Colonic mucosa (tissue), 4 donors: ENCODE data around the gene DLX3. TPM values are rescaled to one million over a fixed set of nuclear protein-coding genes. Genes with fewer than 3 reads are reported as not detected.
A peak's percentile ranks its signal among the peaks of the same experiment; 100 is the strongest.

ENCODE experiments used
- DNase-seq: peaks from one replicate; pipeline ENCODE4 v3.0.0-alpha.2; 2020
- H3K27ac ChIP-seq: fragments of 200-600 bp; one replicate; pipeline ENCODE4 v1.8.0; 2021
- H3K27me3 ChIP-seq: fragments of 200-600 bp; one replicate; pipeline ENCODE4 v1.8.0; 2021
- H3K36me3 ChIP-seq: fragments of 200-600 bp; one replicate; pipeline ENCODE4 v1.8.0; 2021
- H3K4me1 ChIP-seq: fragments of 200-600 bp; one replicate; pipeline ENCODE4 v1.8.0; 2021; ENCODE audit warnings: mild to moderate bottlenecking
- H3K4me3 ChIP-seq: fragments of 200-600 bp; one replicate; pipeline ENCODE4 v1.8.0; 2021
- H3K9ac ChIP-seq, 2 donors: one replicate each; pipeline ENCODE4 v1.7.0; 2013; ENCODE audit warnings: control low read depth in 2 of 2, low read depth in 2 of 2, low read length in 2 of 2
- H3K9me3 ChIP-seq: fragments of 200-600 bp; one replicate; pipeline ENCODE4 v1.8.0; 2021
- intact Hi-C: fragments of 100-400 bp; cut with DNase I; formaldehyde crosslinking; loops from one replicate; pipeline ENCODE4 v1.14.1; 2022
- total RNA-seq, 2 donors: library from RNA; stranded (reverse); fragmentation: NEBNext Ultra II Directional in 1 of 2; extraction: Animal tissue kit (Norgen Biotek cat#: 25700) in 1 of 2; gene quantifications; one replicate each; pipeline ENCODE4 v1.2.1, GENCODE V29; 2021
- TF ChIP-seq, protein P1 (sequence below): fragments of 200-600 bp; IDR thresholded peaks from one replicate; pipeline ENCODE4 v1.8.0; 2022; ENCODE audit warnings: antibody characterized with exemption, mild to moderate bottlenecking
- donor health status: healthy.
- donor health status: DM: no; HTN: no; CAD: no.
- donor health status: DM: no; HTN: no; CAD: no.

DLX3 gene
- total RNA-seq, 2 donors from 2014 or later, result 0.21 TPM; not detected in 1

DNA sequence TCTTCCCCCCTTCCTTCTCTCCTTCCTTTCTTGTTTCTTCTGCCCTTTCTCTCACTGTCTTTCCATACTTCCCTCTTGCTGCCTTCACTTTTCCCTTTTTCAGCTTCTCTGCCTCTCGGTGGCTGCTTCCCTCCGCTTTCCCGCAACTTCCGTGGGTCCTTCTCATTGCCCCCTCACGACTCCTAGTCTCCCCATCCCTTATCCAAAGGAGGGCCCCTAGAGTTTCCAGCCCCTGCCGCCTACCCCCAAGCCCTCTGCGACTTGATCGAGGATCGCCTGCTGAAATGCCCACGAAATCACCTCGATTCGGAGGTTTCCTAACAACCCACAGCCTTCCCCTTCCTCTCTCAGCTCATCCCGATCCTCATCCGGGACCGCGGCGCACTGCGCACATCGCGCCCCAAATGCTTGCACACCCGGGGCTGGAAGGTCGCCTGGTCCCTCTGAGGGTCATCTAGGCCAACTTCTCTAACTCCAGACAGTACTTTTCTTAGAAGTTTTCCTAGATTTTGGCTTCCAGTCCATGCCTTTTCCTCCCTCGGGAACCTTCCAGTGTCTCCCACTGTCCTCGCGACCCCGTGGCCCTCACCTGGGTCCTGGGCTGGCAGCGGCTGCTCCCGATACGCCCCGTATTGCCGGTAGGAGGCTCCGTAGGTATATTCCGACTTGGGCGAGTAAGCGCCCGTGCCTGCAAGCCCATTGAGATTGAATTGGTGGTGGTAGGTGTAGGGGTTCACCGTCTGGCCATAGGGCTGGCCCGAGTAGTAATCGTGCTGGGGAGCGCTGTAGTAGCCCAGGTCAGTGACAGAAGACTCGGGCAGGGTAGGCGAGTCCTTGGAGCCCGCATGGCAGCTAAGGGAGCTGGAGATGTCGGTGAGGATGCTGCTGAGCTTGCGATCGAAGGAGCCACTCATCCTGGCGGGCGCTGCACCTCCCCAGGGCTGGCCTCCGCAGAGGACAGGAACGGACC is 654 bp downstream of the DLX3 start:
- Histone ChIP-seq H3K4me1 (peaks cover 11% of the 10 kb centered on the region), H3K36me3 (no peaks in the 10 kb centered on the region), H3K9ac (peak overlapping the region in 1 of 2 donors; percentile 20), H3K27me3 (peaks cover 76% of the 10 kb centered on the region), H3K4me3 (peak overlapping the region; percentile 32), H3K9me3 (no peaks in the 10 kb centered on the region), H3K27ac (no peak overlapping the region)
- DNase-seq, result no peak
- intact Hi-C loops, result loop anchor here (5.0 kb wide), 2 partner anchors 112 to 427 kb away; no protein-coding TSS in a partner anchor
- TF ChIP-seq, protein P1, sequence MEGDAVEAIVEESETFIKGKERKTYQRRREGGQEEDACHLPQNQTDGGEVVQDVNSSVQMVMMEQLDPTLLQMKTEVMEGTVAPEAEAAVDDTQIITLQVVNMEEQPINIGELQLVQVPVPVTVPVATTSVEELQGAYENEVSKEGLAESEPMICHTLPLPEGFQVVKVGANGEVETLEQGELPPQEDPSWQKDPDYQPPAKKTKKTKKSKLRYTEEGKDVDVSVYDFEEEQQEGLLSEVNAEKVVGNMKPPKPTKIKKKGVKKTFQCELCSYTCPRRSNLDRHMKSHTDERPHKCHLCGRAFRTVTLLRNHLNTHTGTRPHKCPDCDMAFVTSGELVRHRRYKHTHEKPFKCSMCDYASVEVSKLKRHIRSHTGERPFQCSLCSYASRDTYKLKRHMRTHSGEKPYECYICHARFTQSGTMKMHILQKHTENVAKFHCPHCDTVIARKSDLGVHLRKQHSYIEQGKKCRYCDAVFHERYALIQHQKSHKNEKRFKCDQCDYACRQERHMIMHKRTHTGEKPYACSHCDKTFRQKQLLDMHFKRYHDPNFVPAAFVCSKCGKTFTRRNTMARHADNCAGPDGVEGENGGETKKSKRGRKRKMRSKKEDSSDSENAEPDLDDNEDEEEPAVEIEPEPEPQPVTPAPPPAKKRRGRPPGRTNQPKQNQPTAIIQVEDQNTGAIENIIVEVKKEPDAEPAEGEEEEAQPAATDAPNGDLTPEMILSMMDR, result no peak

DNA sequence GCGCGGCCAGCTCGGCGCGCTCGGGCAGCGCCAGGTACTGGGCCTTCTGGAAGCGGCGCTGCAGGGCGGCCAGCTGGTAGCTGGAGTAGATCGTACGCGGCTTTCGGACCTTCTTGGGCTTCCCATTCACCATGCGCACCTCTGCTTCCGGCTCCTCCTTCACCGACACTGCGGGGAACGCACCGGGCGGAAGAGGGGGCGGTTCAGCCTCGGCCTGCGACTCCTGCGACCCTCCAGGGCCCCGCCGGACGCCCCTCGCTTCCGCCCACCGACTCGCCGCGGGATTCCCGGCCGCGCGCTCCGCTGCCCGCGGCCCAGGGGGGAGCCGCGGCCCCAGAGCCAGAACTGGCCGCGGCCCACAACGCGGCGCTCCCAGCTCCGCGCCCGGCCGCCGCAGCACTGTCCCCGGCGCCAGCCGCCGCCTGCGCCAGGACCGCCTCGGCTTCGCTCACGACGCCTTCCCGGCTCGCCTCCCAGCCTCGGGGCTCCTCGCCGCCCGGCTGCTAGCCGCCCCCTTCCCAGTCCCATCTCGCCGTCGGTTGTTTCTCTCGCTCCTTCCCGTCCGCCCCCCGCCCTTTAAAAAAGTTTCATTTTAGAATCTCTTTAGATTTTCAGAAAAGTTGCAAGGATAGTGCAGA is 1.5 kb downstream of the DLX3 start:
- peak overlapping the region; percentile 32 for H3K4me3 ChIP-seq
- intact Hi-C loops, result no loop called here
- TF ChIP-seq, protein P1, result no peak
- H3K4me1 ChIP-seq, result peaks cover 11% of the 10 kb centered on the region
- no peak for DNase-seq
- H3K9ac ChIP-seq, result peak overlapping the region in 1 of 2 donors; percentile 35
- H3K27me3 ChIP-seq, result peaks cover 69% of the 10 kb centered on the region
- H3K36me3 ChIP-seq, result no peaks in the 10 kb centered on the region
- no peaks in the 10 kb centered on the region for H3K9me3 ChIP-seq
- no peak overlapping the region for H3K27ac ChIP-seq

DNA sequence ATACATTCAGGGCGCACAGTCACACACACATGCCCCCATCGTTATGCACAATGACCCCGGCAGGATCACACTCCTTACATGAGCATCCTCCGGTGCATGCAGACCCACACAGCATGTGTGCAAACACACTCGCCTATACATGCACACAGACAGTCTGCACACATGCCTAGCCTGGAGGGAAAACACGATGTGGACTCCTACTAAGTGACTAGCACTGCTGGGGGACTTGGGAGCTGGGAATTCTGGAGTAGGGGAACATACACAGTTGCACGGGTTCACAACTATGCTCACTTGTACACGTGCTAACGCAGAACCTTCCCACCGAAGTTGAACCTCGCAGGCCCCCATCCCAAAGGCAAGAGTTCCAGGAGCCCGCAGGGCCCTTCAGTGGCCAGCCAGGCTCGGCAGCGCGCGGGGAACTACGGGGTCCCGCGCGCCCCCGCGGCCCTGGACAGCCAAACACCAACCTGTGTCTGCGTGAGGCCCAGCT is 2.0 kb downstream of the DLX3 start:
- DNase-seq, result no peak

DNA sequence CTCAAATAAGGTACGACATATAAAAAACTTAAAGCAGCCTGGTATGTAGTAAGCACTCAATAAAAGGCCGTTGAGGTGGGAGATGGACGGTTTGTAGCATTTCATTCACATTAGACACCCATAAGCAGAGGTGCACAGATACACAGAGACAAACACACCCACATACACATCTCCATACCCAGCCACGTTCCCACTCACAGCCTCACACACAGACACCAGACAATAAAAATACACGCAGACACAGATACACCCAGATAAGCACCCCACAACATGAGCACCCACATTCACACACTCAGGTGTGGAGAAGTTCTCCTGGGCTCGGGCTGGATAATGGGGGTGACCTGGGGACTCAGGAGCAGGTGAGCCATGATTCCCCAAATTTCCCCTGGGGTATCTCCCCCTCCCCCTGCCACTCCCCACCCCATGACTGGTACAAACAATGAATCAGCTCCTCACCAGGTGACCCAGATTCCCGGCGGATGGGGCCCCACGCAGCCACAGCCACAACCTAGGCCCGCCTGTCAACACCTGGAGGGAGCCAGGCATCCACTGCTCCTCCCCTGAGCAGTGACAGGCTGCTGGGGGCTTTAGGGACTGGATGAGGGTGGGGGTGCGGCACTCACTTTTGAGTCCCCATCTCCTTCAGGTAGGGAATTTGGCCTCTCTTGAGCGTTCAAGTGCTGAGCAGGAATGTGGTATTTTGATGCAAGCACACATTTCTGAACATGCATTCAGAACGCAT is 2.7 kb downstream of the DLX3 start:
- no peak overlapping the region for H3K27ac ChIP-seq
- H3K4me1 ChIP-seq, result peaks cover 11% of the 10 kb centered on the region
- no peak for DNase-seq
- no peak overlapping the region for H3K4me3 ChIP-seq
- peaks cover 67% of the 10 kb centered on the region for H3K27me3 ChIP-seq
- TF ChIP-seq, protein P1, result no peak
- no peak overlapping the region for H3K9ac ChIP-seq
- no peaks in the 10 kb centered on the region for H3K36me3 ChIP-seq
- intact Hi-C loops, result no loop called here
- H3K9me3 ChIP-seq, result no peaks in the 10 kb centered on the region

More for the DNA sequence above, 2.0 kb downstream of the DLX3 start:
- Histone ChIP-seq H3K4me3 (peak overlapping the region; percentile 32), H3K9ac (peak overlapping the region in 1 of 2 donors; percentile 35), H3K36me3 (no peaks in the 10 kb centered on the region), H3K27me3 (peaks cover 69% of the 10 kb centered on the region), H3K9me3 (no peaks in the 10 kb centered on the region), H3K4me1 (peaks cover 11% of the 10 kb centered on the region), H3K27ac (no peak overlapping the region)
- TF ChIP-seq, protein P1, result no peak
- intact Hi-C loops, result no loop called here

DNA sequence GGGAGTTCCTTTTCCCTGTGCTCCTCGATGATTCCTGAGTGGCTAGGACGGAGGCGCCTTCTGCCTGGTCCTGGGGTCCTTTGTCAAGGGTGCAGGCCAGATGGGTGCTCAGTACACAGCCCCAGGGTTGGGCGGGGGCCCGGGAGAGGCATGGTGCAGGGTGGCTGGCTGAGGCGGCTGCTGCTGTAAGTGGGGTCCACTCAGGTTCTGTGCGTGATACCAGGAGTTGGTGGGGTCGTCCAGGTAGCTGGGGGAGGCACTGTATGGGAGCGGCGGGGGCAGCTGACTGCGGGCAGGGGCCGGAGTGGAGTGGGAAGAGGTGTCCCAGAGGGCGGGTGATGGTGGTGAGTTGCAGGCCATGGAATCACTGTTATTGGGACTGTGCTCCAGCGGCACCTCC is 3.6 kb downstream of the DLX3 start:
- H3K27ac ChIP-seq, result no peak overlapping the region
- H3K27me3 ChIP-seq, result peaks cover 57% of the 10 kb centered on the region
- TF ChIP-seq, protein P1, result no peak
- H3K9me3 ChIP-seq, result no peaks in the 10 kb centered on the region
- peaks cover 4% of the 10 kb centered on the region for H3K4me1 ChIP-seq
- H3K9ac ChIP-seq, result no peak overlapping the region
- no peak overlapping the region for H3K4me3 ChIP-seq
- no peak for DNase-seq
- intact Hi-C loops, result no loop called here
- H3K36me3 ChIP-seq, result no peaks in the 10 kb centered on the region
